Trophoblast cell (in vitro differentiated cells and primary cell): Measurements from ENCODE around the gene ARMC9.

Source experiments
- DNase-seq, 2 donors: peaks; one replicate each; pipeline ENCODE4 v3.0.0-alpha.2; 2016
- H2AFZ ChIP-seq: 2 replicates; pipeline ENCODE4 v1.6.1; 2013; ENCODE audit warnings: low read length, moderate library complexity, mild to moderate bottlenecking; ENCODE audit not compliant: insufficient read depth, poor library complexity
- H2AK5ac ChIP-seq: 2 replicates; pipeline ENCODE4 v1.6.1; 2013; ENCODE audit warnings: mild to moderate bottlenecking, low read length
- H2BK120ac ChIP-seq: 2 replicates; pipeline ENCODE4 v1.6.1; 2013; ENCODE audit warnings: low read length, mild to moderate bottlenecking, moderate library complexity; ENCODE audit not compliant: insufficient read depth, poor library complexity
- H2BK12ac ChIP-seq: 2 replicates; pipeline ENCODE4 v1.6.1; 2013; ENCODE audit warnings: mild to moderate bottlenecking, low read length, moderate library complexity
- H2BK5ac ChIP-seq: 2 replicates; pipeline ENCODE4 v1.6.1; 2013; ENCODE audit warnings: low read length, low read depth, moderate library complexity, mild to moderate bottlenecking; ENCODE audit not compliant: poor library complexity
- H3K14ac ChIP-seq: 2 replicates; pipeline ENCODE4 v1.6.1; 2013; ENCODE audit warnings: mild to moderate bottlenecking, low read length
- H3K18ac ChIP-seq: 2 replicates; pipeline ENCODE4 v1.6.1; 2013; ENCODE audit warnings: mild to moderate bottlenecking, low read length
- H3K23ac ChIP-seq: 2 replicates; pipeline ENCODE4 v1.6.1; 2013; ENCODE audit warnings: low read length
- H3K27ac ChIP-seq: 2 replicates; pipeline ENCODE4 v1.5.1; 2013; ENCODE audit warnings: low read depth, mild to moderate bottlenecking, inconsistent platforms, low read length, moderate library complexity
- H3K27me3 ChIP-seq: 2 replicates; pipeline ENCODE4 v1.6.1; 2013; ENCODE audit warnings: inconsistent platforms, mild to moderate bottlenecking, low read length, moderate library complexity; ENCODE audit not compliant: insufficient read depth
- H3K36me3 ChIP-seq, 2 experiments: 1 replicate in 1 of 2; 2 replicates in 1 of 2; pipeline ENCODE4 v1.6.1; 2013; ENCODE audit warnings: low read length in 2 of 2, mild to moderate bottlenecking in 2 of 2, moderate library complexity in 1 of 2; ENCODE audit not compliant: insufficient read depth in 2 of 2, control insufficient read depth in 1 of 2
- H3K4ac ChIP-seq: 2 replicates; pipeline ENCODE4 v1.6.1; 2013; ENCODE audit warnings: low read depth, mild to moderate bottlenecking, low read length, moderate library complexity
- H3K4me1 ChIP-seq, 2 experiments: 1 replicate in 1 of 2; 2 replicates in 1 of 2; pipeline ENCODE4 v1.6.1; 2013; ENCODE audit warnings: low read length in 2 of 2, mild to moderate bottlenecking in 2 of 2, moderate library complexity in 1 of 2; ENCODE audit not compliant: insufficient read depth in 2 of 2, control insufficient read depth in 1 of 2
- H3K4me2 ChIP-seq: 2 replicates; pipeline ENCODE4 v1.6.1; 2013; ENCODE audit warnings: inconsistent platforms, mild to moderate bottlenecking, low read length, moderate library complexity
- H3K4me3 ChIP-seq: 2 replicates; pipeline ENCODE4 v1.5.1; 2013; ENCODE audit warnings: mild to moderate bottlenecking, low read depth, low read length, inconsistent platforms
- H3K79me1 ChIP-seq: one replicate; pipeline ENCODE4 v1.6.1; 2013; ENCODE audit warnings: low read length
- H3K79me2 ChIP-seq: 2 replicates; pipeline ENCODE4 v1.6.1; 2013; ENCODE audit warnings: low read length, mild to moderate bottlenecking; ENCODE audit not compliant: control insufficient read depth, insufficient read depth, poor library complexity
- H3K9ac ChIP-seq: 2 replicates; pipeline ENCODE4 v1.6.1; 2013; ENCODE audit warnings: mild to moderate bottlenecking, low read length
- H3K9me3 ChIP-seq: 2 replicates; pipeline ENCODE4 v1.6.1; 2013; ENCODE audit warnings: low read depth, mild to moderate bottlenecking, control low read depth, inconsistent platforms, low read length; ENCODE audit not compliant: insufficient read depth
- H4K12ac ChIP-seq: 2 replicates; pipeline ENCODE4 v1.6.1; 2013; ENCODE audit warnings: low read depth, mild to moderate bottlenecking, low read length, moderate library complexity
- H4K8ac ChIP-seq: 2 replicates; pipeline ENCODE4 v1.6.1; 2013; ENCODE audit warnings: low read depth, mild to moderate bottlenecking, low read length, moderate library complexity
- H4K91ac ChIP-seq: one replicate; pipeline ENCODE4 v1.6.1; 2013; ENCODE audit warnings: low read depth, mild to moderate bottlenecking, low read length, moderate library complexity
- WGBS: extraction: QIAGEN DNeasy Blood & Tissue Kit; methylation state at CpG from one replicate; pipeline ENCODE4 v1.1.7; 2013; ENCODE audit warnings: missing lambda C conversion rate; ENCODE audit not compliant: insufficient read length, insufficient coverage; ENCODE audit errors: extremely low coverage; 5-methylcytosine and 5-hydroxymethylcytosine counted together

ARMC9 gene

DNA sequence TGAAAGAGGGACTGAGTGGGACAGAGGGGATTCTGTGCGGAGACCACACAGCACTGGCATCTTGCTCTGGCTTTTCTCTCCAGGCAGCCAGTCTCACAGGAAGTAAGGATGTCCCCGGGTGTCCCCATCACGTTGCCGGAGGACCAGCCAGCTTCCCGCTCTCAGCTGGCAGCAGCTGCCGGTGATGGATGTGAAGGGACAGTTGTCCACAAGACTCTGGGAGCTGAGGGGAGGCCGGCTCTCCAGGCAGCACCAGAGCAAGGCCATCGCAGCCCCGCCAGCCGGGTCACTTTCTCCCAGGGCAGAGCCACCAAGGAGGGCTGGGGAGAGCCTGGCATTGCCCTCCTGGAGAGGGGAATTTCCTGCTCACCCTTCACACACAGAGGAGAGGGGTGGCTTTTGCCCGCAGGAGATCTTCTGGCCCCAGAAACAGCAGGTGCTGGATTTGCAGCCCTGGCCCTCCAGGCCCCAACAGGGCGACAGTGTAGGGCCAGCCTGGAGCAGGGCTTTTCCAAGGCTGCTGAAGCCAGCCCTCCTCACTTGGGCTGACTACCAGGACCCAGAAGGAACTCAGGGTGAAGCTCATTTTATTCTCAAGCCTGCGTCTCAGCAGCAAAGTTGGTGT is 173.1 kb downstream of the ARMC9 start:
- no CpG with 5 or more reads among the region's 13 CpGs for WGBS
- Histone ChIP-seq H2AFZ (no peak overlapping the region), H3K14ac (no peak overlapping the region), H3K36me3 (no peaks in the 10 kb centered on the region), H3K9ac (no peak overlapping the region), H3K18ac (no peak overlapping the region), H2BK120ac (no peak overlapping the region), H3K27me3 (no peaks in the 10 kb centered on the region), H2BK5ac (no peak overlapping the region), H4K91ac (no peak overlapping the region), H3K79me2 (no peaks in the 10 kb centered on the region), H4K12ac (no peak overlapping the region), H3K4me2 (no peak overlapping the region), H3K4me1 (peaks cover 3% of the 10 kb centered on the region in 2 experiments), H4K8ac (no peak overlapping the region), H2AK5ac (no peak overlapping the region), H3K4me3 (no peak overlapping the region), H3K27ac (no peak overlapping the region), H3K4ac (no peak overlapping the region), H3K79me1 (no peaks in the 10 kb centered on the region), H3K23ac (no peak overlapping the region), H2BK12ac (no peak overlapping the region), H3K9me3 (no peaks in the 10 kb centered on the region)
- no peak for DNase-seq

- H4K8ac ChIP-seq, result no peak overlapping the region
- no peaks in the 10 kb centered on the region for H3K79me2 ChIP-seq
- peaks cover 3% of the 10 kb centered on the region in 2 experiments for H3K4me1 ChIP-seq
- no peak overlapping the region for H2BK12ac ChIP-seq
- no peak overlapping the region for H3K4me2 ChIP-seq
- no peak overlapping the region for H3K4me3 ChIP-seq
- no peaks in the 10 kb centered on the region for H3K27me3 ChIP-seq
- H2AFZ ChIP-seq, result no peak overlapping the region
- H3K9ac ChIP-seq, result no peak overlapping the region
- peaks cover 2% of the 10 kb centered on the region for H3K9me3 ChIP-seq
- H3K14ac ChIP-seq, result no peak overlapping the region
- no peak overlapping the region for H2BK120ac ChIP-seq
- H3K4ac ChIP-seq, result no peak overlapping the region
- no peak overlapping the region for H3K27ac ChIP-seq
- no CpG with 5 or more reads among the region's 7 CpGs for WGBS
- no peak overlapping the region for H2AK5ac ChIP-seq
- H3K23ac ChIP-seq, result no peak overlapping the region
- DNase-seq, result no peak
- H3K36me3 ChIP-seq, result no peaks in the 10 kb centered on the region
- H3K79me1 ChIP-seq, result no peaks in the 10 kb centered on the region
- no peak overlapping the region for H3K18ac ChIP-seq
- no peak overlapping the region for H4K91ac ChIP-seq
- no peak overlapping the region for H4K12ac ChIP-seq
- no peak overlapping the region for H2BK5ac ChIP-seq
These were observed 173.9 kb downstream of the ARMC9 start for GRCh38 chr2:231372326-231372725.

- no peak overlapping the region for H2AFZ ChIP-seq
- no peaks in the 10 kb centered on the region for H3K27me3 ChIP-seq
- WGBS, result no CpG with 5 or more reads among the region's 8 CpGs
- H2BK5ac ChIP-seq, result no peak overlapping the region
- no peak overlapping the region for H4K91ac ChIP-seq
- H4K8ac ChIP-seq, result no peak overlapping the region
- no peak overlapping the region for H3K23ac ChIP-seq
- no peak overlapping the region for H2BK12ac ChIP-seq
- H3K9ac ChIP-seq, result no peak overlapping the region
- no peak overlapping the region for H3K4ac ChIP-seq
- H3K9me3 ChIP-seq, result peaks cover 2% of the 10 kb centered on the region
- no peak for DNase-seq
- no peak overlapping the region for H3K18ac ChIP-seq
- peaks cover 5 to 6% of the 10 kb centered on the region in 2 experiments for H3K4me1 ChIP-seq
- no peak overlapping the region for H2BK120ac ChIP-seq
- H3K4me2 ChIP-seq, result no peak overlapping the region
- no peak overlapping the region for H2AK5ac ChIP-seq
- no peaks in the 10 kb centered on the region for H3K79me2 ChIP-seq
- no peak overlapping the region for H3K14ac ChIP-seq
- no peaks in the 10 kb centered on the region for H3K79me1 ChIP-seq
- no peaks in the 10 kb centered on the region for H3K36me3 ChIP-seq
- no peak overlapping the region for H3K4me3 ChIP-seq
- H3K27ac ChIP-seq, result no peak overlapping the region
- no peak overlapping the region for H4K12ac ChIP-seq
These were observed 174.8 kb downstream of the ARMC9 start for GRCh38 chr2:231373184-231373583.

- Histone ChIP-seq H2BK12ac (no peak overlapping the region), H3K23ac (no peak overlapping the region), H3K79me1 (no peaks in the 10 kb centered on the region), H3K4me2 (no peak overlapping the region), H4K8ac (no peak overlapping the region), H3K4me3 (no peak overlapping the region), H3K36me3 (no peaks in the 10 kb centered on the region), H3K9ac (no peak overlapping the region), H3K4ac (no peak overlapping the region), H3K79me2 (no peaks in the 10 kb centered on the region), H3K27me3 (no peaks in the 10 kb centered on the region), H3K9me3 (peaks cover 2% of the 10 kb centered on the region), H2BK5ac (no peak overlapping the region), H4K91ac (no peak overlapping the region), H4K12ac (no peak overlapping the region), H3K14ac (no peak overlapping the region), H2AFZ (no peak overlapping the region), H3K18ac (no peak overlapping the region), H3K27ac (no peak overlapping the region), H2BK120ac (no peak overlapping the region), H3K4me1 (peaks cover 10 to 11% of the 10 kb centered on the region in 2 experiments), H2AK5ac (no peak overlapping the region)
- peak; percentile 78 to 88 for DNase-seq
- no CpG with 5 or more reads among the region's 9 CpGs for whole genome bisulfite sequencing
These were observed 175.4 kb downstream of the ARMC9 start for GRCh38 chr2:231373786-231374349.
